Uterus (tissue), 4 donors: ENCODE results near the gene BCR. TPM values are rescaled to one million over a fixed set of nuclear protein-coding genes. Genes with fewer than 3 reads are reported as not detected.
A peak's percentile ranks its signal among the peaks of the same experiment; 100 is the strongest.

Experiments used
- DNase-seq, 2 donors: peaks; one replicate each; pipeline ENCODE4 v3.0.0-alpha.2; 2019 to 2020
- H3K27ac ChIP-seq, 2 donors: fragments of 200-600 bp; sonication (generic); 1 replicate in 1 of 2; 2 replicates in 1 of 2; pipeline ENCODE4 v1.5.1; 2016 to 2018
- H3K27me3 ChIP-seq, 2 donors: fragments of 200-600 bp; sonication (generic); one replicate each; pipeline ENCODE4 v1.5.1; 2018 to 2019; ENCODE audit warnings: control low read depth in 1 of 2
- H3K36me3 ChIP-seq, 2 donors: fragments of 200-600 bp; sonication (generic); one replicate each; pipeline ENCODE4 v1.5.1; 2019; ENCODE audit warnings: control low read depth in 1 of 2
- H3K4me1 ChIP-seq, 2 donors: fragments of 200-600 bp; sonication (generic); one replicate each; pipeline ENCODE4 v1.5.1; 2018 to 2019; ENCODE audit warnings: control low read depth in 1 of 2
- H3K4me3 ChIP-seq, 2 donors: fragments of 200-600 bp; sonication (generic); 1 replicate in 1 of 2; 2 replicates in 1 of 2; pipeline ENCODE4 v1.5.1; 2018 to 2019; ENCODE audit warnings: mild to moderate bottlenecking in 1 of 2
- H3K9me3 ChIP-seq, 2 donors: fragments of 200-600 bp; sonication (generic); one replicate each; pipeline ENCODE4 v1.5.1; 2019; ENCODE audit warnings: control low read depth in 1 of 2
- CTCF ChIP-seq, 4 experiments: fragments of 200-600 bp in 2 of 4; fragments of 450-650 bp in 2 of 4; sonication (generic) in 2 of 4; IDR thresholded peaks; one replicate each; pipeline ENCODE4 v1.5.1; 2016 to 2019; ENCODE audit warnings: antibody characterized with exemption in 4 of 4, mild to moderate bottlenecking in 2 of 4, moderate library complexity in 1 of 4
- POLR2A ChIP-seq, 2 donors: fragments of 450-650 bp; IDR thresholded peaks; one replicate each; pipeline ENCODE4 v1.6.1; 2016; ENCODE audit warnings: antibody characterized with exemption in 2 of 2, mild to moderate bottlenecking in 1 of 2, moderate library complexity in 1 of 2
- intact Hi-C: fragments of 100-400 bp; cut with DNase I; formaldehyde crosslinking; loops from one replicate; pipeline ENCODE4 v1.15.1; 2023; ENCODE audit warnings: low total_unique reads
- total RNA-seq, 4 donors: library from RNA; depleted of rRNA in 3 of 4; stranded (reverse); fragments of >200 nt in 3 of 4; gene quantifications; one replicate each; pipeline versions ENCODE4 v1.1.0 to v1.2.4, GENCODE V29; 2014 to 2023
- donor health status: DM: yes; HTN: yes; CAD: no.

Gene BCR
- total RNA-seq, 4 donors from 2014 or later = 10.6 to 93.3 (median 28.3) TPM

GRCh38 chr22:23255506-23256170 lies 75.3 kb downstream of the BCR start:
- H3K9me3 ChIP-seq = no peaks in the 10 kb centered on the region
- H3K27me3 ChIP-seq = no peaks in the 10 kb centered on the region
- peaks cover 0 to 13% of the 10 kb centered on the region in 2 donors for H3K4me1 ChIP-seq
- H3K27ac ChIP-seq = no peak overlapping the region
- no peak overlapping the region for H3K4me3 ChIP-seq
- DNase-seq = no peak
- no peak for TF ChIP-seq CTCF (IDR thresholded peaks at IDR 0.05)
- TF ChIP-seq POLR2A (IDR thresholded peaks at IDR 0.05) = no peak
- intact Hi-C loops = no loop called here
- no peaks in the 10 kb centered on the region for H3K36me3 ChIP-seq

GRCh38 chr22:23256171-23256932 lies 76.0 kb downstream of the BCR start:
- H3K27me3 ChIP-seq = no peaks in the 10 kb centered on the region
- H3K36me3 ChIP-seq = no peaks in the 10 kb centered on the region
- no peak for DNase-seq
- H3K4me3 ChIP-seq = no peak overlapping the region
- H3K4me1 ChIP-seq = peaks cover 0 to 13% of the 10 kb centered on the region in 2 donors
- no peaks in the 10 kb centered on the region for H3K9me3 ChIP-seq
- TF ChIP-seq CTCF (IDR thresholded peaks at IDR 0.05) = no peak
- TF ChIP-seq POLR2A (IDR thresholded peaks at IDR 0.05) = no peak
- intact Hi-C loops = no loop called here
- H3K27ac ChIP-seq = peak overlapping the region; percentile 49 to 71

GRCh38 chr22:23256986-23257888 lies 76.9 kb downstream of the BCR start:
- Histone ChIP-seq H3K9me3 (no peaks in the 10 kb centered on the region), H3K27me3 (no peaks in the 10 kb centered on the region), H3K27ac (peak overlapping the region; percentile 49 to 71), H3K36me3 (no peaks in the 10 kb centered on the region), H3K4me1 (peaks cover 0 to 13% of the 10 kb centered on the region in 2 donors), H3K4me3 (no peak overlapping the region)
- intact Hi-C loops = no loop called here
- peak; percentile 51 to 72 for DNase-seq
- TF ChIP-seq CTCF (IDR thresholded peaks at IDR 0.05) (no peak), POLR2A (IDR thresholded peaks at IDR 0.05) (no peak)

GRCh38 chr22:23257889-23258825 lies 77.8 kb downstream of the BCR start:
- peak overlapping the region in 1 of 2 donors; percentile 71 for H3K27ac ChIP-seq
- H3K9me3 ChIP-seq = no peaks in the 10 kb centered on the region
- no peaks in the 10 kb centered on the region for H3K36me3 ChIP-seq
- TF ChIP-seq CTCF (IDR thresholded peaks at IDR 0.05) (no peak), POLR2A (IDR thresholded peaks at IDR 0.05) (no peak)
- no peak for DNase-seq
- no peaks in the 10 kb centered on the region for H3K27me3 ChIP-seq
- H3K4me3 ChIP-seq = no peak overlapping the region
- intact Hi-C loops = no loop called here
- H3K4me1 ChIP-seq = peaks cover 0 to 13% of the 10 kb centered on the region in 2 donors
